Hepatocyte (in vitro differentiated cells): ENCODE results near the gene TAF1.

Experiments
- CTCF ChIP-seq: fragments of 200-600 bp; sonication (generic); IDR thresholded peaks from 2 replicates; pipeline ENCODE4 v1.5.1; 2016; ENCODE audit warnings: antibody characterized with exemption, mild to moderate bottlenecking; ENCODE audit not compliant: poor library complexity
- EZH2phosphoT487 ChIP-seq: fragments of 200-600 bp; sonication (generic); IDR thresholded peaks from one replicate; pipeline ENCODE4 v1.6.1; 2018; ENCODE audit warnings: antibody characterized with exemption, mild to moderate bottlenecking, low read depth, moderate library complexity; ENCODE audit not compliant: unreplicated experiment, severe bottlenecking

- TF ChIP-seq CTCF (no peak), EZH2phosphoT487 (no peak)
These were observed 116.2 kb downstream of the TAF1 start for GRCh38 chrX:71482228-71482958.
